NCI-H524 (cell line): ENCODE data around the gene IGIP.

Source experiments
- DNase-seq, 2 experiments: peaks; one replicate each; lab custom pipeline; 2025; lab: John Stamatoyannopoulos, UW

The IGIP gene

DNA sequence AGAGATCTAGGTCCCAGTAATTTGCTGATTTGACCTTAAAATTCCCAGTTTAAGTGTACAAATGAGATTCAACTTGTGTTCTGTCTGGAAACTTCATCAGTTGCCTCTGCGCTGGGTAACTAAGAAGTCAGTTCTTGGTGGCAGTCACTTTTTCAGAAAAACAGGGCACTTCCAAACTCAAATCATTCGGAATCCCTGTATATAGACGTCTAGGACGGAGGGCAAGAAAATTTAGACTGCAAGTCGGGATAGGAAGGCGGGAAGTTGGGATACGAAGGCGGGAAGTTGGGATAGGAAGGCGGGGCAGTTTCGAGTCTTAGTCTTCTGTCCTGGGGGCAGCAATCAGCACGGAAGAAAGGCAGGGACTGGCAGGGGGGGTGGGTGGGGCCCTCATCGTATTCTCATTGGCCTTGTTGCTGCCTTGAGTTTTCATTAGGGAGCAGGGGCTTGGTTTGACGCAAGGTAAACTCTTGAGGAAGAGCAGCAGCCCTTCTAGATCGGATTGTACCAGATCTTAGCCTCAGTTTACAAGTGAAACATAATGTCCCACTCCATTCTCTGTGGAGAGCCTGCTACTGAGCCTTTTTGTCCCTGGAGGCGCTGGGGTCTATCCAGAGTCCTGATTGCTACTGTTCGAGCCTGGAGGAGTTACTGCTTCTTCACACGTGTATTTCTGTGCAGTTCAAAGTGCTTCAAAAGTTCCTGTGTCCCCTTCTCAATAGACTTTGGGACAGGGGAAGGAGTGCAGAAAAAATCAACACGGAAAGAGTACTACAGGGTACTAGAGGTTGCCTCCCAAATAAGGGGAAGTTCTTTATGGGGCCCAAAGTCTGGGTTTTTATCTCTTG, 14.5 kb upstream of the IGIP start:
- DNase-seq: no peak

DNA sequence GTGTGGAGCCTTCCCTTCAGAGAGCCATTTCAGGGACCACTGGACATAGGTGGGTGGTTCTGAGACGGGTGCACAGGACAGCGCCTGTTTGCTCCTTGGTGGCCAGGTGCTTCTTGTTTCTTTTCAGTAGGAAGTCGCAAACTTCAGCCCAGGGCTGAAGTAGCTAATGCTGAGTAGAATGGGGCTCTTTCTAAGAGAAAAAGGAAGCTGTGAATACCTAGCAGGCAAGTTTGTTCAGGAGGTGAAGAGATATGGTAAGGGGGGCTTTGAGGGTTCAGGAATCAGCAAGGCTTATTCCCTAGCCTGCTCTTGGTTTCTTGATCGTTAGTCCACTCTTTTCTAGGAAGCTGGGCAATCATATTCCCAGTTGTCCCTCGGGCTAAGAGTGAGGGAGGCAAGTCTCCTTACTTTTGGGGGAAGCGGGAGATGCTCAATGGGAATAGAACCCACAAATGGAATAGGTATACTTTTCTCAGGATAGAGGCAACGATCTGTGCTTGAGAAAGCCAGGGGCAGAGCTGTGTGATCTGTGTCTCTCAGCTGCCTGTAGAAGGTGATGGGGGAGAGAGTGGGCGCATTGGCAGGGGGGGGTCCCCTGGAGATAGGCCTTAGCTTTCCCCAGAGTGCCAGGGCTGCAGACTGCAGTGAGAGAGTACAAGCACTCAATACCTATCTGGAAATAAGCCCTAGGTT, 13.7 kb upstream of the IGIP start:
- DNase-seq: no peak

DNA sequence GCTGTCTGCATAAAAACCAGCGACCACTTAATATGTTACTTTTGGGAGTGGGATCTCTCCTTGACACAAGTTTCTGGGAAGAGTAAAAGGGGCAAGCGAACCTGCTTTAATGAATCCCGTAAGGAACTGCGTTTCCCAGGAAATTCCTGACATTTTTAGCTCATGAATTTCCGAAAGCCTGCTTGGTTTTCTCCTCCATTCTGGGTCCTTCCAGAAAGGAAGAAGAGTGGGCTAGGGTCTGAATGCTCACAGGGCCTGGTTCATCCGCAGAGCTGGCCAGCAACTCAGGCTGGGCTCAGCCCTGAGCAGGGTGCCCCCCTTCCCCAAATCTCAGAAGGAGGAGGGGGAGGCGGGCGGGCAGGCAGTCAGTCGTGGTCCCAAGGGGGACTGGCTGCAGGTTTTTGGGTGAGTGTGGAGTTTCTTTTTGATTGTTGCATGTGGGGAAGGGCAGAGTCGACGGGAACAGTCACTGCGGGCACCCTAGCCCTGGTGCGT, 13.0 kb upstream of the IGIP start:
- DNase-seq: peak in 1 of 2 experiments; percentile 15

DNA sequence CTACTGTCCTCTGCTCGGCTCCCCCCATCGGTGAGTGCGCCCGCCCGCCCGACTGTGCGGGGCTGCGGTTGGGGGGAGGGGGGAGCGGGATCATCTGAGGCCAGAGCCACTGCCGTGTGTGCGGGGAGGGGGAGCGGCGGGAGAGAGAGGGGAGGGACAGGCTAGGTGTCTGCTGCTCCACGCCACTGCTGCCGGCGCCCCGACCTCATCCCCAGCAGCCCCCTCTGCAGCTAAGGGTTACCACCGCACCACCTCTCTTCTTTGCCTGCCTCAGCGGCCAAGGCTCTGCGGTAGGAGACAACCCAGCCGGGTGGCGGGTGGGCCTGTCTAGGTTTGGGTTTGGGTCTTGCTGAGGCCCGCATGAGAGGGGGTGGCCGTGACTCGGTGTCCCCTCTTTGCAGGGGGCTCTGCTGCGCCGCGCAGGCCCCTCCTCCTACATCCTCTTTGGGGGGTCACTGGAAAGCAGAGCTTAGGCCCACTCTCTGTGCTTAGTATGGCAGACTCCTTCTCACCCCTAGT, 12.5 kb upstream of the IGIP start:
- DNase-seq: no peak

DNA sequence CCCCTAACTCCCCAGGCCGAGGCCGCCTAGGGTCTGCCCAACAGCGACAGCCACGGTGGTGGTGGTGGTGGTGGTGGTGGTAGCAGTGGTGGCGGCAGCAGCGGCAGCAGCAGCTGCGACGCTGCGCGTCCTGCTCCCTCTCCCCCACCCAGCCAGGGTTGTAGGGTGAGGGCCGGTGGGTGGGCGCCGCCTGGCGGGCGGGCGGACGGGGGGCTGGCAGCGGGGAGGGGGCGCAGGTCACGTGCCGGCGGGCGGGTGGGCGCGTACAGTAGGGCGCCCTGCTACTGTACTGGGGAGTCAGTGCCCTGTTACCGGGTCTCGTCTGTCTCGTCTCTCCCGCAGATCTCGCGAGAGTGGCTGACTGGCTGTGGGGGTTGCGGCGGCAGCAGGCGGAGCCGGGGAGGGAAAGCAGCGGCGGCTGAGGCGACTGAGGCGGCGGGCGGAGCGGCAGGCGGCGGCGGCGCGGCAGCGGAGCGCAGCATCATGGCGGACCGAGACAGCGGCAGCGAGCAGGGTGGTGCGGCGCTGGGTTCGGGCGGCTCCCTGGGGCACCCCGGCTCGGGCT, 12.0 kb upstream of the IGIP start, which contains the start of gene PURA:
Gene PURA, plus strand, starts transcription at position 411 of the 565 bp plus-strand sequence. Its CDS starts 73 bp downstream, at position 484.
- DNase-seq: peak; percentile 81 to 95

DNA sequence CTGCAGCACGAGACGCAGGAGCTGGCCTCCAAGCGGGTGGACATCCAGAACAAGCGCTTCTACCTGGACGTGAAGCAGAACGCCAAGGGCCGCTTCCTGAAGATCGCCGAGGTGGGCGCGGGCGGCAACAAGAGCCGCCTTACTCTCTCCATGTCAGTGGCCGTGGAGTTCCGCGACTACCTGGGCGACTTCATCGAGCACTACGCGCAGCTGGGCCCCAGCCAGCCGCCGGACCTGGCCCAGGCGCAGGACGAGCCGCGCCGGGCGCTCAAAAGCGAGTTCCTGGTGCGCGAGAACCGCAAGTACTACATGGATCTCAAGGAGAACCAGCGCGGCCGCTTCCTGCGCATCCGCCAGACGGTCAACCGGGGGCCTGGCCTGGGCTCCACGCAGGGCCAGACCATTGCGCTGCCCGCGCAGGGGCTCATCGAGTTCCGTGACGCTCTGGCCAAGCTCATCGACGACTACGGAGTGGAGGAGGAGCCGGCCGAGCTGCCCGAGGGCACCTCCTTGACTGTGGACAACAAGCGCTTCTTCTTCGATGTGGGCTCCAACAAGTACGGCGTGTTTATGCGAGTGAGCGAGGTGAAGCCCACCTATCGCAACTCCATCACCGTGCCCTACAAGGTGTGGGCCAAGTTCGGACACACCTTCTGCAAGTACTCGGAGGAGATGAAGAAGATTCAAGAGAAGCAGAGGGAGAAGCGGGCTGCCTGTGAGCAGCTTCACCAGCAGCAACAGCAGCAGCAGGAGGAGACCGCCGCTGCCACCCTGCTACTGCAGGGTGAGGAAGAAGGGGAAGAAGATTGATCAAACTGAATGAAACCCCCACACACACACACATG, 11.2 kb upstream of the IGIP start:
- peak in 1 of 2 experiments; percentile 50 for DNase-seq

DNA sequence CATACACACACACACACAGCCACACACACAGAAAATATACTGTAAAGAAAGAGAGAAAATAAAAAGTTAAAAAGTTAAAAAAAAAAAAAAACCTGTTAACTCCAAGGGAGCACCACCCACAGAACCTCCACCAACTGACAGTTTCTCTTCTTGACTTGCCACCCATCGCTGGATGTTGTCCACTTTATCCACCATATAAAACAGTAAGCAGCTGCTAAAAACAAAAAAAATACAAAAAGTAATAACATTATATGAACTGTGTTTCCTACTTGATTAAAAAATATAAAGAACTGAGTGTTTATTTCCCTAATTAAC, 10.6 kb upstream of the IGIP start:
- peak in 1 of 2 experiments; percentile 22 for DNase-seq

DNA sequence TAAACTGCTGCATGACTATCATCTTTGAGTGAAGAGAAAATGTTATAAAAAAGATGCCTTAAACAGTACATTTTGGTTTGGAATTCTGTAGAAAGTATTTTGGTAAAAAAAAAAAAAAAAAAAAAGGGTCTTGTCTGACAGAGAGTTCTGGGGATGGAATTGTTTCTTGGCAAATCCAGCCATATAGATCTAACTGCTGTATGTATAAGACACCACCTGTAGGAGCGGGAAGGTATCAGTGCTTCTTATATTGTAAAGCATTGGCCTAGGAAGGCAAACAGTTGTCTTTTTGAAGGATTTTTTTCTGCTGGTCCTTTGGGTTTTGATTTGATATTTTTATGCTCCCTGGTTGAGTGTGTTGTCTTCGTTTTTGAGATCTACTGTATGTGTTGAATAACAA, 9.0 kb upstream of the IGIP start:
- peak in 1 of 2 experiments; percentile 7 for DNase-seq

DNA sequence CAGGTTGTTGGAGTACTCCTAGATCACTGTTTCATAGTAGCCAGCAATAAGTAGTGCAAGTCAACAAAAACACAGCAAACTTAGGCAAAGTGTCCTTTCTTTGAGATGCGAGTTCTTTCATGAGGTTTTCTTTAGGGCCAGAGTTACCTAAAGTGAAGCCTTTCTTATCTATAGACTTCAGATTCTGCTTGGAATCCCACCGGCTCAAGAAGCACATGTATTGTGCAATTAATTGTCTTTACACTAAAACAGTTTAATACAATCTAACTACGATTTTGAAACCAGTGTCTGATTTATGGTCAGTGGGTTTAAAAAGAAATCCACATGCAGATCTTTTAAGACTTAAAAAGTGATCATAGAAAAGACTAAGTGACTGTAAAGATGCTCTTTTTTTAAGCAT, 8.2 kb upstream of the IGIP start:
- no peak for DNase-seq

DNA sequence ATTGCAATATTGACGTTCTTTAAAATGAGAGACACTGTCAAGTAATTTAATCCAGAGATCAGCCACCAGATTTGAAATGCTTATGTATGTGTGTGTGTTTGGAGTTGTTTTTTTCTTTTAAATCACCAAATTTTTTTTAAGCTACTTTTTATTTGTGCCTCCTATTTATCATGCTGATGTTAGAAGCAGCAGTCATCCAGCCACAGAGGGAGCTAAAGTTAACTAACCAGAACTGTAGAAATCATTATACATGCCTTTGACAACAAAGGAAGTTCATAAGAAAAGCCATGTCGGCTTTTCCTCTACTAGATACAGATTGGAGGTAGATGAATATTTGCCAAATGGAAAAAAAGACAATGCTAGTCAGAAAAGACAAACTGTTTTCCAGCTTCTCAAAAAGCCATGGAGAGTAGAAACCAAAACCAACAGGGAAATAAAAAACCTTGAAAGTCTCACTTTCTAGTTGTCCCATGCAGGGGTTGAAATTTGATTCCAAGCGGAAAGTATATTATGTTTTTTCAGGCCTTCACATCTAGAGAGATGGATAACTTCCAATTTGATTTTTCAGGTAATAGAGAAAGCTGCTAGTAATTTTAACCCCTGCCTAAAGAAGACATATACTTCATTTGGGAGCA, 7.3 kb upstream of the IGIP start:
- DNase-seq: peak in 1 of 2 experiments; percentile 3

DNA sequence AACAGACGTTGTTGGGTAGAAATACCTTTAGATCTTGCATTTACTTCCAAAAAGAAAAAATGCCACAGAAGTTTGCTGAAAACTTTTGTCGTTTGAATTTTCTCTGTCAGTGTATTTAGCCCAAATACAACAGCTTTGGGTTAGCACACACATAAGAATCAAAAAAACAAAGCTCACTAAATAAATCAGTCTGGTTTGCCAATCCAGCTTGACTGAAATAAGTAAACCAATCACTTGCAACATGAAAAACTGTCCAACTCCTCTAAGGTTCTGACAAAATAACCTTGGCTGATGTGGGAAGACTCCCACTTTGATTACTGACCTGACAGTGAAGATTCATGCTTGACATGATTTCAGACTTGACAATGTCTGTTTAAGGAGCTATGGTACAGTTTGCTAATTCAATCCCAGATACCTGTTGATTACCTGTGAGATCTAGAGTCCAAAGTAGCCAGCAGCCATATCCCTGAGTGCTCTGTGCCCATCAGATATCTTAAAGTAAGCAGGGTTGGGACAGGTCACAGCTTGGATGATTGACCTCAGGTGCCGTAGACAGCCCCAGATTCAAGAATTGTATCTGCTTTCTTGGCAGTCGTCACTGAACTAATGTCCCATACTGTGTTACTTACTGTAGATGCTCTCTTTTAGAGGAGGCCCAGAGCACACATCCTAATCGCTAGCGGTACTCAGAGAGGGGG, 727 bp downstream of the IGIP start:
- no peak for DNase-seq

DNA sequence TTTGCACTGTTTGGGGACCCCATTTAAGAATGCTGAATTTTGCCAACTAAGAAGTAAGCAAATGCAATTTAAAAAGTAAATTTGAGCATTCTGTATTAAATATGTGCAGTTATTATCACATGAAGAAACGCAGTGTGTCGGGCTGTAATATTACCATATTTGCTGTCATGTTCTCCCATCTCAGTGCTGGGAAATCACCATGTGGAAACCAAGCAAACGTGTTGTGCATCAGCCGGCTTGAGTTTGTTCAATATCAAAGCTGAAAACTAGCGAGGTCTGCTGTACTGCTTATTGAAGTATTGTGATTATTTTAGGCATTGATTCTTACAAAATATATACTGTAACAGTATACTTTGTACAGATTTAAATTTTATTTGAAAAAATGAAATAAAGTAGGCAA, 2.6 kb downstream of the IGIP start:
- no peak for DNase-seq

DNA sequence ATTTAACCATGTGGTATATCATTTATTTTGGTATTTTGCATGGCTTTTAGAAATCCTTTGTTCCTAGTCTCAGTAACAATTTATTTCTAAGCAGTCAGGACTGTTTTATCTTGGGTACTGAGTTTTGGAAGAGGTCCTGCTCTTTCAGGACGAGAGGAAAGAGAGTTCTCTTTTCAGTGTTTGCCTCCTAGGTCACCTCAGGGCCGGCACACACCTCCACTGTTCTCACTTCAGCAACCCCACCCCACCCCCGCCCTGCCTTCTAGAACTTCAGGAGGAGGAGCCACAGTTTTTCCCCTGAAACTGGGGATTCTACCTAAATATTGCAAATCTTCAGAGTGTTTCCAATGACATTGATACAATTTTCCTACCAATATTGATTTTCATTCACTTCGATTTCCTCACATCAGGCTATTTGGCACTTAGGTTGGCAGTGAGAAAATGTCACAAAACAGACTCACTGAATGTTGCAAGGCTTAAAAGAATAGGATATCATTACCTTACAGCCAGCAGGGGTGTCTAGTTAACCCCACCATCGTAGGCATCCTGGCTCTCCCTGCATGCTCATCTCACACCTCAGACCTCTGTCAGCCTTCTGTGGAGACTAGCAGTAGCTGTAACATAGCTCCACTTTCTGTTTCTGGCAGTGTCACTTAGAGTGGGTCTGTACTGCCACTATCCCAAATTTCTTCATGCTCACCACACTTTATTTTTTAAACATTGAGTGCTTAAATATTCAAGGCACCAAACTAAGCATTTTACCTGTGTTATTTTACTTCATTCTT, 5.4 kb downstream of the IGIP start:
- DNase-seq: no peak

DNA sequence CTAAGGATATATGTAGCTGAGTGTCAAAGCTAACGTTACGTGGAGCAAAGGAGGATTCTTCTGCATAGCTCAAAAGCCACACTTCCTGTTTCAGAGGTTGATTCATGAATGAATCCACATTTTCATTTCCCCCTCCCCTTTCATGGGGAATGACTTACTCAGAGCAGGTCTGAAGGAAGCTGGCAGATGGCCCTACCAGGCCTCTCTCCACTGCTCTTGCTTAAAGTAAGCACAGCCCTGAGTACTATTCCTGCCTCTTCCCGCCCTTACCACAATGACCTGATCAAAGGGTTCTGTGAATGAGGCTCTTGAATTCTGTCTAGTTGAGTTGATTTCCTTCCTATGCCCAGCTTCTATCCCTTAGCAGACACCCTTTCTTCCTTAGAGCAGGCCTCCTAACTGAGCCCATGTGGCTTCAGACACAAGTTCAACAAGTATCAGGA, 6.3 kb downstream of the IGIP start:
- peak in 1 of 2 experiments; percentile 44 for DNase-seq

DNA sequence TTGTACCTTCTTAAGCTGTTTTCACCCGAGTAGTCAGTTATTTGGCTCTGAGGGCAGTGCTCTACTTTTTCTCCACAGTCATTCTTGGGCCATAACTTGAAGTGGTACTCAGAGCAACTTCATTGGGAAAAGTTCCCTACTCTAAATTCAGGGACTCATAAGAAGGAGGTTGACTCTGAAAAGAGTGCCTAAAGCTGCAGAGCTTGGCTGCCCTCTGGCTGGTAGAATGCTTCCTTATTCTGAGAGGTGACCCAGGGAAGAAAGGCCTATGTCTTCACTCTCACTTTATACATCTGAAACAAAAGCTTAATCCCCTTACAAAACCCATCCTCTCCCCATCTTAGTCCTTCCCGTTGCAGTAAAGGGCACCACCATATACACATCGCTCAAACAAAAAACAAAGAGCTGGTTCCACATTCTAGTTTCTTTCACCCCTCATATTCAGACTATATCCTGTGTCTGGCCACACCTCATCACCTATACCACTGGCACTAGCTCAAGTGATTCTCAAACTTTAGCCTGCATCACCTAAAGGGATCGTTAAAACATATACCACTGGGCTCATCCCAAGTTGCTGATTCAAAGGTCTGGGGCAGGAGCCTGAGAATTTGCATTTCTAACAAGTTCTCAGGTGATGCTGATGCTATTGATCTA, 7.9 kb downstream of the IGIP start:
- DNase-seq: no peak

DNA sequence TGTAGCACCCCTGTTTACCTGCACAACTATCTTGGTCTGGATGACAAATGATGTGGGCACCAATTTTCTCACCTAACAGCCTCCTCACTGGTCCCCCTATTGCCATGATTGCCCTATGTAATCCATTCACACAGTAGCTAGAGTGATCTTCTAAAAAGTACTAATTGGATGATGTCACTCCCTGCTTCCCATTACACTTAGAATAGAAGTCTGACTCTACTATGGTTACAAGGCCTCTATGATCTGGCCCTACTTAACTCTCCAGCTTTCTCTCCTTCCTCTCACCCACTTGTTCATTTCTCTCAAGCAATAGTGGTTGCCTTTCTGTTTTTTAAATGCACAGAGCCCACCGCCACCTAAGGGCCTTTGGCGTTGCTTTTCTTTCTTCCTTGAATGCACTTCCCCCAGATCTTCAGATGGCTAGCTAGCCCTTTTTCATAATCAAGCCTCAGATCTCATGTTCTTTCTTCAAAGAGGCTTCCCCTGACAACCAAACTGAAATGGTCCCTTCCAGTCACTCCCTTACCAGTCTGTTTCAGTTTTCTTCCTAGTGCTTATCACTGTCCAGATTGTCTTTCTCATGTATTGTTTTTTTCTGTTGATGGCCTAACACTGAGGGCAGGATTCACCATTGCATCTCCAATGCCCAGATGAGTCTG, 8.7 kb downstream of the IGIP start:
- DNase-seq: no peak

DNA sequence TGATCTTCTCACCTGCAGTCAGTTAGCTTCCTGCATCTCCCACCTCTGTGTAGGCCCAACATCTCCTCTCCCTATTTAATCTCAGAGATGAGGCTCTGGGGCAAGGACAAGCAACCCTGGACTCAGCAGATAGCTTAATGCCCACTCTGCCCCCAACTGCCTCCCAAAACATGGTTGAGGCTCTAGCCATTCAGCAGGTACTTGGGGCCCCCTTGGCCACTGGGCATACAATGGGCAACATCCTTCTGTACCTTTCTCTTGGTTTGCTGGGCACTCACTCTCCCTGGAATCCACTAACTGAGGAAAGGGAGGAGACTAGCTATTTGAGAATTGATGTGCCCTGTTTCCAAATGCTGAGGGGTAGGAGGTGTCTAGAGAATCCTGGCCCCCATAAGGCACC, 9.4 kb downstream of the IGIP start:
- DNase-seq: no peak

DNA sequence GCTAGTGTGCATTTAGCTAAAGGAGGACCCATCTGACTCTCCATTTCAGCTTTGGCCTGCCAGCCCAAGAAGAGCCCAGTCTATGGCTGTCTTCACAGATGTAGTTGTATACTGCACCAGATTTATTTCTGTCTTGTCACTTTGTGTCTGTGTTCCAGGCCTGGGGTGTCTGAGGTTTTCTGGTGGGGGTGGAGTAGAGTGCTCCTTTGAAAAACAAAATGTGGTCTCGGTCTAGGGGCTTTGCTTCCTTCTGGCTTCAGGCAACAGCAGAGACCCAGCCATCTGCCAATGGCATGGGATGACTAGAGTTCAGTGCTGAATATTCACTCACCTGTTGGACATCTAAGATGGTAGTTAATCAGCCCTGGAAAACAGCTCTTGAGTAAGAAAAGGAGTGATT, 10.9 kb downstream of the IGIP start:
- DNase-seq: no peak

DNA sequence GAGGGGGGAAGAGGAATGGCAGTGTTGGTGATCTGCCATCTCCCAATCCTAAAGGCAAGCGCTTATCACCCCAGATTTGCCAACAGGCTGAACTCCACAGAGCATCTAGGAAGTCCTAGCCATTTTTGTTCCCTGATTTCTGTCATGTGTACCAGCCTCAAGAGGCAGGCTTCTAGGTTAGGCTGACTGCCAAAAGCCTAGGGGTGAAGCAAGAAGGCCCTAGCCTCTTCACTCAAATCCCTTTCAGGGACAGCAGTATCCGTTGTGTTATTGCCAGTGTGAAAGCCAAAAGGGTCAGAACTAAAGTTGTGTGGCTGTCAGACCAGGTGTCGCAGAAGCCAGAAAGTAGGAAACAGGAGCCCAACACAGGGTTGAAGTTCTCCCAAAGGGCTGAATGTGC, 14.7 kb downstream of the IGIP start:
- no peak for DNase-seq
